Measurements from ENCODE around the gene SLC6A6. TPM values are rescaled to one million over a fixed set of nuclear protein-coding genes. Genes with fewer than 3 reads are reported as not detected.

SLC6A6 gene
- total RNA-seq, 3 donors from 2014 or later = 4.4 to 11.2 (median 10.5) TPM

- ATAC-seq (no peak), DNase-seq (no peak)
- TF ChIP-seq, protein P1, sequence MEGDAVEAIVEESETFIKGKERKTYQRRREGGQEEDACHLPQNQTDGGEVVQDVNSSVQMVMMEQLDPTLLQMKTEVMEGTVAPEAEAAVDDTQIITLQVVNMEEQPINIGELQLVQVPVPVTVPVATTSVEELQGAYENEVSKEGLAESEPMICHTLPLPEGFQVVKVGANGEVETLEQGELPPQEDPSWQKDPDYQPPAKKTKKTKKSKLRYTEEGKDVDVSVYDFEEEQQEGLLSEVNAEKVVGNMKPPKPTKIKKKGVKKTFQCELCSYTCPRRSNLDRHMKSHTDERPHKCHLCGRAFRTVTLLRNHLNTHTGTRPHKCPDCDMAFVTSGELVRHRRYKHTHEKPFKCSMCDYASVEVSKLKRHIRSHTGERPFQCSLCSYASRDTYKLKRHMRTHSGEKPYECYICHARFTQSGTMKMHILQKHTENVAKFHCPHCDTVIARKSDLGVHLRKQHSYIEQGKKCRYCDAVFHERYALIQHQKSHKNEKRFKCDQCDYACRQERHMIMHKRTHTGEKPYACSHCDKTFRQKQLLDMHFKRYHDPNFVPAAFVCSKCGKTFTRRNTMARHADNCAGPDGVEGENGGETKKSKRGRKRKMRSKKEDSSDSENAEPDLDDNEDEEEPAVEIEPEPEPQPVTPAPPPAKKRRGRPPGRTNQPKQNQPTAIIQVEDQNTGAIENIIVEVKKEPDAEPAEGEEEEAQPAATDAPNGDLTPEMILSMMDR (IDR thresholded peaks at IDR 0.05) = no peak
- H3K4me3 ChIP-seq = no peak overlapping the region
- intact Hi-C loops (cut with DNase I, micrococcal nuclease) = no loop called here
- H3K9me3 ChIP-seq = no peaks in the 10 kb centered on the region
- H3K4me1 ChIP-seq (ENCODE audit: low read depth) = peaks cover 13% of the 10 kb centered on the region
- H3K36me3 ChIP-seq (ENCODE audit: low read depth) = no peaks in the 10 kb centered on the region
These were observed 28.5 kb upstream of the SLC6A6 start for GRCh38 chr3:14373753-14374376.

- Histone ChIP-seq H3K9me3 (no peaks in the 10 kb centered on the region), H3K36me3 (ENCODE audit: low read depth) (no peaks in the 10 kb centered on the region), H3K4me3 (no peak overlapping the region), H3K4me1 (ENCODE audit: low read depth) (peaks cover 13% of the 10 kb centered on the region)
- intact Hi-C loops (cut with DNase I, micrococcal nuclease) = no loop called here
- no peak for ATAC-seq
- TF ChIP-seq, protein P1 (IDR thresholded peaks at IDR 0.05) = no peak
- DNase-seq = no peak
These were observed 27.9 kb upstream of the SLC6A6 start for GRCh38 chr3:14374444-14374883.

DNA sequence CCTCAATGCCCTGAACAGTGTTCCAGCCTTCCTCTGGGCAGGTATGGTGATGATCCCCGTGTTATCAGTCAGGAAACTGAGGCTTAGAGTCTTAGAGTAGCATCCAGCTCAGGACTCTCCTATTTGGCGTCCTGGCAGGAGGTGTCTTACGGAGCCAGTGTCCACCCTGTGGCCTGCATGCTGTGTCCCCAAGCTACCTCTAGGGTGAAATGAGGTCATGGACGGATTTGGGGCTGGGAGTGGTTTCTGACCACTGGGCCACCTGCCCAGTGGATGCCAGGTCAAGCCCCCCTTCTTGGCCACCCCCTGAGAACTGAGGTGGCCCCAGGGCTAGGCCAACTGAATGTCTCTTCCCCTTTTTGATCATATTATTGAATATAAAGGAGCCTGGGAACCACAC, 27.2 kb upstream of the SLC6A6 start:
- H3K4me1 ChIP-seq (ENCODE audit: low read depth) = peaks cover 13% of the 10 kb centered on the region
- no peak for ATAC-seq
- no peaks in the 10 kb centered on the region for H3K9me3 ChIP-seq
- DNase-seq = no peak
- no peaks in the 10 kb centered on the region for H3K36me3 ChIP-seq (ENCODE audit: low read depth)
- H3K4me3 ChIP-seq = no peak overlapping the region
- intact Hi-C loops (cut with DNase I, micrococcal nuclease) = no loop called here
- TF ChIP-seq, protein P1 (IDR thresholded peaks at IDR 0.05) = no peak

GRCh38 chr3:14376348-14377043, 25.9 kb upstream of the SLC6A6 start:
- DNase-seq (no peak), ATAC-seq (no peak)
- intact Hi-C loops (cut with DNase I, micrococcal nuclease) = no loop called here
- H3K9me3 ChIP-seq = no peaks in the 10 kb centered on the region
- TF ChIP-seq, protein P1 (IDR thresholded peaks at IDR 0.05) = no peak
- no peak overlapping the region for H3K4me3 ChIP-seq
- H3K4me1 ChIP-seq (ENCODE audit: low read depth) = peaks cover 10% of the 10 kb centered on the region
- no peaks in the 10 kb centered on the region for H3K36me3 ChIP-seq (ENCODE audit: low read depth)

DNA sequence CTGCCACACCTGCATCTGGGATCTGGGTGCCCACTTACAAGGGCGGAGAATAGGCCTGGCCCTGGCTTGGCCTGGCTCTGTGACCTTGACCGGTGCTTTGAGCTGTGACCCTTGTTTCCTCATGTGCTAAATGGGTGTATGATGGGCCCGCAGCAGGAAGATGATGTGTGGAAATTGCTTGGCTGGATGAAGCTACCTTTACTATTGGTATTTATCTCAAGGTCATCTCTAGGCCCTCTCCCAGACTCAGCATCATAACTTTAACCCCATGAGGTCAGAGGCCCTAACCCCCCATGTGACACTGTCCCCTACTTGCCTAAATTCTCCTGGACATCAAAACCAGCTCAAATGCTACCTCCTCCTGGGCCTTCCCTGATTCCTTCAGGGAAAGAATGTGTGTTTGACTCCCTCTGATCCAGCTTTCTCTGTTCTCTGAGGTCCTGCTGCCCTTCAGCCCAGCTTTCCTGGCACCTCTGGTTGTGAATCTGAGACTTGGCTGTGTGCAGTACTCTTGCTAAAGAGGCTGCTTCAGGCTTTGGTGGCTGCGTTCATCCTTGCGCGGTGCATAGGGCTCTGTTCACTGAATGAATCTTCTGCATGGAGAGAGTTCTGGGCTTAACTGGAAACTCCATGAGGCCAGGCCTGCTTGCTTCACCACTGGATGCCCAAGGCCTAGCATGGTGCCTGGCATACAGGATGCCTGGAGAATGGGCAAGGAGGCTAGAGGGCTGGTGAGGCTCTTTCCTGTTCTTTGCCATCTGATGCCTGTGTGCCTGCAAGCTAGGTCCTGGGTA, 25.2 kb upstream of the SLC6A6 start:
- ATAC-seq (no peak), DNase-seq (no peak)
- TF ChIP-seq, protein P1 (IDR thresholded peaks at IDR 0.05) = no peak
- no peaks in the 10 kb centered on the region for H3K9me3 ChIP-seq
- intact Hi-C loops (cut with DNase I, micrococcal nuclease) = no loop called here
- H3K36me3 ChIP-seq (ENCODE audit: low read depth) = no peaks in the 10 kb centered on the region
- H3K4me1 ChIP-seq (ENCODE audit: low read depth) = peaks cover 3% of the 10 kb centered on the region
- H3K4me3 ChIP-seq = no peak overlapping the region
